Ovary (tissue), 9 donors: ENCODE measurements around the gene UBP1. TPM values are rescaled to one million over a fixed set of nuclear protein-coding genes. Genes with fewer than 3 reads are reported as not detected.
"Not testable (repeated sequence)": the region's sequence is repeated elsewhere in the genome, so short reads cannot be mapped to it uniquely, and the experiment has no call there.

ENCODE experiments used
- DNase-seq, 5 donors: peaks; one replicate each; pipeline ENCODE4 v3.0.0-alpha.2; 2019 to 2020
- H3K27ac ChIP-seq, 2 donors: fragments of 200-600 bp; one replicate each; pipeline versions ENCODE4 v1.5.1 to v1.8.0; 2019 to 2022
- H3K27me3 ChIP-seq: fragments of 200-600 bp; one replicate; pipeline ENCODE4 v1.8.0; 2022
- H3K36me3 ChIP-seq: fragments of 200-600 bp; sonication (generic); one replicate; pipeline ENCODE4 v1.5.1; 2019
- H3K4me1 ChIP-seq: one replicate; pipeline ENCODE4 v1.8.1; 2013; ENCODE audit warnings: mild to moderate bottlenecking, moderate library complexity; ENCODE audit not compliant: insufficient read depth
- H3K4me3 ChIP-seq: fragments of 200-600 bp; sonication (generic); one replicate; pipeline ENCODE4 v1.5.1; 2017
- H3K9me3 ChIP-seq, 2 donors: fragments of 200-600 bp in 1 of 2; sonication (generic) in 1 of 2; one replicate each; pipeline versions ENCODE4 v1.5.1 to v1.8.1; 2013 to 2019; ENCODE audit warnings: mild to moderate bottlenecking in 1 of 2, moderate library complexity in 1 of 2
- EP300 ChIP-seq: sonication (generic); formaldehyde crosslinking; IDR thresholded peaks from one replicate; pipeline ENCODE4 v1.6.1; 2017; ENCODE audit warnings: antibody characterized with exemption
- POLR2A ChIP-seq: fragments of 450-650 bp; IDR thresholded peaks from one replicate; pipeline ENCODE4 v1.6.1; 2017; ENCODE audit warnings: antibody characterized with exemption, mild to moderate bottlenecking, moderate library complexity
- WGBS, 3 donors: extraction: QIAGEN DNeasy Blood & Tissue Kit in 1 of 3; methylation state at CpG; one replicate each; pipeline versions ENCODE4 v1.1.5 to v1.1.7; 2013 to 2017; 5-methylcytosine and 5-hydroxymethylcytosine counted together
- intact Hi-C, 4 donors: fragments of 100-400 bp; cut with DNase I; formaldehyde crosslinking; loops; one replicate each; pipeline versions ENCODE4 v1.11.0 to v1.15.1; 2022 to 2023
- polyA plus RNA-seq, 2 donors: library from polyadenylated mRNA; stranded (reverse); fragments of 200-250 nt in 1 of 2; fragments of 350-450 nt in 1 of 2; fragmentation: Illumina TruSeq in 1 of 2; extraction: RNeasy Lipid Tissue Mini Kit (QIAGEN cat#74804) in 1 of 2; gene quantifications; one replicate each; pipeline ENCODE4 v1.2.3, GENCODE V29; 2013 to 2014
- total RNA-seq, 7 donors: library from RNA; depleted of rRNA in 2 of 7; stranded (reverse); fragments of >200 nt in 2 of 7; fragmentation: NEBNext Ultra II Directional in 3 of 7; extraction: Animal tissue kit (Norgen Biotek cat#: 25700) in 3 of 7; gene quantifications; one replicate each; pipeline versions ENCODE4 v1.1.0 to v1.2.4, GENCODE V29; 2016 to 2023
- TF ChIP-seq, protein P1 (sequence below), 3 donors: fragments of 450-650 bp in 2 of 3; fragments of 200-600 bp in 1 of 3; IDR thresholded peaks; one replicate each; pipeline versions ENCODE4 v1.5.1 to v1.8.0; 2016 to 2022; ENCODE audit warnings: antibody characterized with exemption in 3 of 3, mild to moderate bottlenecking in 1 of 3
- donor health status: DM: no; HTN: no; CAD: no; lungs with moderate emphysema.
- donor health status: DM: no; HTN: no; CAD: no.
- donor health status: Bipolar disorder and iron deficiency.
- donor health status: DM: yes; HTN: yes; CAD: no.
- donor health status: DM: no; HTN: no; CAD: no.
- donor health status: DM: yes; HTN: yes; CAD: no.

UBP1 gene
- total and polyA plus RNA-seq, 9 donors, result 28.2 to 62.7 (median 51.8) TPM

DNA sequence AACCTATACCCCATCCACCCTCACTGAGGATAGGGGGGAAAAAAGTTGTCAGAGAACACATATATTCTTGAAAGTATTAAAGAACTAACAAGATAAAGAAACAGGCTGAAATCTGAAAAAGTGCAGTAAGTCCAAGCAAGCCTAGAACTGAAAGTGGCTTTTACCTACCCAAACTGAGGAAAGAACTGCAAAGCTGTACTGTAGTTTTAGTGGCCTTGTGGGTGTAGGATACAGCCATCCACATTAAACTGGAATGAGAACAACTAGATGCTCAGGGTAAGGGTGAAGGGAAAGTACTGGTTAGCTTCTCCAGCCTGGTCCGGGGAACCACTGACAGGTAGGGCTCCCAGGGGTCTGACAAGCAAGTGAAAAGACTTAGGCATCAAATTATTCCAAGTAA lies 10.1 kb downstream of the UBP1 start:
- Histone ChIP-seq H3K27me3 (no peaks in the 10 kb centered on the region), H3K9me3 (no peaks in the 10 kb centered on the region), H3K4me1 (peaks cover 2% of the 10 kb centered on the region), H3K27ac (no peak overlapping the region), H3K36me3 (no peaks in the 10 kb centered on the region), H3K4me3 (no peak overlapping the region)
- 91 to 95% (median 93%) methylated on average over 1 of the region's 1 CpG for WGBS, 3 donors
- no peak for TF ChIP-seq POLR2A
- TF ChIP-seq EP300, result no peak
- TF ChIP-seq, protein P1, sequence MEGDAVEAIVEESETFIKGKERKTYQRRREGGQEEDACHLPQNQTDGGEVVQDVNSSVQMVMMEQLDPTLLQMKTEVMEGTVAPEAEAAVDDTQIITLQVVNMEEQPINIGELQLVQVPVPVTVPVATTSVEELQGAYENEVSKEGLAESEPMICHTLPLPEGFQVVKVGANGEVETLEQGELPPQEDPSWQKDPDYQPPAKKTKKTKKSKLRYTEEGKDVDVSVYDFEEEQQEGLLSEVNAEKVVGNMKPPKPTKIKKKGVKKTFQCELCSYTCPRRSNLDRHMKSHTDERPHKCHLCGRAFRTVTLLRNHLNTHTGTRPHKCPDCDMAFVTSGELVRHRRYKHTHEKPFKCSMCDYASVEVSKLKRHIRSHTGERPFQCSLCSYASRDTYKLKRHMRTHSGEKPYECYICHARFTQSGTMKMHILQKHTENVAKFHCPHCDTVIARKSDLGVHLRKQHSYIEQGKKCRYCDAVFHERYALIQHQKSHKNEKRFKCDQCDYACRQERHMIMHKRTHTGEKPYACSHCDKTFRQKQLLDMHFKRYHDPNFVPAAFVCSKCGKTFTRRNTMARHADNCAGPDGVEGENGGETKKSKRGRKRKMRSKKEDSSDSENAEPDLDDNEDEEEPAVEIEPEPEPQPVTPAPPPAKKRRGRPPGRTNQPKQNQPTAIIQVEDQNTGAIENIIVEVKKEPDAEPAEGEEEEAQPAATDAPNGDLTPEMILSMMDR (IDR thresholded peaks at IDR 0.05), result no peak
- intact Hi-C loops, result no loop called here
- no peak for DNase-seq

DNA sequence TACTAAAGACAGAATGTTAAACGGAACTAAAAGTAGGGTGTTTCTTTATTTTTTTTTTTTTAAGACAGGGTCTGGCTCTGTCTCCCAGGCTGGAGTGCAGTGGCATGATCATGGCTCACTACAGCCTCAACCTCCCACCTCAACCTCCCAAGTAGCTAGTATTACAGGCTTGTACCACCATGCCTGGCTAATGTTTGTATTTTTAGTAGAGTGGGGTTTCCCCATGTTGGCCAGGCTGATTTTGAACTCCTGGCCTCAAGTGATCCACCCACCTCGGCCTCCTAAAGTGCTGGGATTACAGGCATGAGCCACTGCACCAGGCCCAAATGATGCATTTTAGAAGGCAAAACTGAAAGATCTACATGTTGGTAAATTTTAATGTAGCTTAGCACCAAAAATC lies 10.9 kb downstream of the UBP1 start:
- DNase-seq, H3K9me3 ChIP-seq, H3K36me3 ChIP-seq, H3K27me3 ChIP-seq, intact Hi-C loops, H3K4me3 ChIP-seq, H3K4me1 ChIP-seq, H3K27ac ChIP-seq: not testable (repeated sequence)
- 71 to 81% (median 74%) methylated on average over 2 of the region's 2 CpGs for WGBS, 3 donors

DNA sequence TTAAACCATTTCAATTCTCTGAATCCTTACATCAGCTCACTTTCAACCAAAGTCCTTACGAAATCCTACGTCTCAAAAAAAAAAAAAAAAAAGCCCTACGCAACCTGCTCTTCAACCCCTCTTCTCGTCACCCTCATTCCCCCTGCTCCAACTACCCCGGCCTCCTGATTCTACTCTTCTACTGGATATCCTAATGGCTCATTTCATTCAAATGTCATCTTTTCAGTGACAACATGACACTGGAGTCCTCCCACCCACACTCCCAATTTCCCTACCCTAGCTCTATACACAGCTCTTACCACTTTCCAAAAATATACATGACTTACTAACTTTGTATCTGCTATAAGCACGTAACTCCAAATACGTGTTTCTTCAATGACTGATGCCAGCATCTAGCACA lies 11.5 kb downstream of the UBP1 start:
- Histone ChIP-seq H3K27ac (no peak overlapping the region), H3K4me3 (no peak overlapping the region), H3K36me3 (no peaks in the 10 kb centered on the region), H3K4me1 (peaks cover 2% of the 10 kb centered on the region), H3K9me3 (no peaks in the 10 kb centered on the region), H3K27me3 (no peaks in the 10 kb centered on the region)
- TF ChIP-seq POLR2A, result no peak
- TF ChIP-seq, protein P1 (IDR thresholded peaks at IDR 0.05), result no peak
- TF ChIP-seq EP300, result no peak
- intact Hi-C loops, result no loop called here
- 90 to 92% (median 91%) methylated on average over 7 of the region's 7 CpGs for WGBS, 3 donors
- no peak for DNase-seq

DNA sequence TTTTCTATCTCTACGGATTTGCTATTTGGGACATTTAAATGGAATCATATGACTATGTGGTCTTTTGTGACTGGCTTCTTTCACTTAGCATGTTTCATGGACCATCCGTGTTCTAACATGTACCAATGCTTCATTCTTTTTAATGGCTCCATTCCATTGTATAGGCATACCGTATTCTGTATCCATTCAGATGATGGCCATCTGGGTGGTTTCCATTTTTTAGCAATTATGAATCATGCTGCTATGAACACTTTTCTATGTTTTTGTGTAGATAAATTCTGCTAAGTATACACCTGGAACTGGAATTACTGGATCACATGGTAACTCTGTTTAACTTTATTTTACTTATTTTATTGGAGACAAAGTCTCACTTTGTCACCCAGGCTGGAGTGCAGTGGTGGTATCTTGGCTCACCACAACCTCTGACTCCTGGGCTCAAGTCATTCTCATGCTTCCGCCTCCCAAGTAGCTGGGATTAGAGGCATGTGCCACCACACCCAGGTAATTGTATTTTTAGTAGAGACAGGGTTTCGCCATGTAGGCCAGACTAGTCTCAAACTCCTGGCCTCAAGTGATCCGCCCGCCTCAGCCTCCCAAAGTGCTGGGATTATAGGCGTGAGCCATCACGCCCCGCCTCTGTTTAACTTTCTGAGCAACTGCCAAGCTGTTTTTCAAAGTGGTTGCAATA lies 13.4 kb downstream of the UBP1 start:
- Histone ChIP-seq H3K9me3 (no peaks in the 10 kb centered on the region), H3K36me3 (no peaks in the 10 kb centered on the region), H3K4me3 (no peak overlapping the region), H3K27ac (no peak overlapping the region), H3K4me1 (peaks cover 2% of the 10 kb centered on the region), H3K27me3 (no peaks in the 10 kb centered on the region)
- no peak for DNase-seq
- WGBS, 3 donors, result 95 to 97% (median 95%) methylated on average over 10 of the region's 10 CpGs
- intact Hi-C loops, result no loop called here
- no peak for TF ChIP-seq EP300
- TF ChIP-seq POLR2A, result no peak
- TF ChIP-seq, protein P1 (IDR thresholded peaks at IDR 0.05), result no peak

DNA sequence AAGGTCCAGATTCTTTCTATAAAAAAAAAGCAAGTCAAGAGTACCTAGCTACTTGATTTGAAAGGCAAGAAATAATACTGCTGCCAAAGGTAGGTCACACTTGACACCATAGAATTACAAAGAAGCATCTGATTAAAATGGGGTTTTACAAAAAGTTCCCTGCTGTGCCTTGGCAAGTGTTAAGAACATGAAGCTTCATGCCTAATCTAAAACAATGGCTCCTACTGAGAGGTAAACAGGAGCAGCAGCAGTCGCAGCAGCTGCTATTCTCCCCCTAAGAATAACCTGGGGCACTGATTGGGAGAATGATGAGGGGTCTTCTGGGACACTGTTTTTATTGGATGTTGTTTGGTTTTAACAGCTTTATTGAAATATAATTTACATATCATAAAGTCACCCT lies 14.1 kb downstream of the UBP1 start:
- Histone ChIP-seq H3K27me3 (no peaks in the 10 kb centered on the region), H3K4me3 (no peak overlapping the region), H3K36me3 (no peaks in the 10 kb centered on the region), H3K27ac (no peak overlapping the region), H3K9me3 (no peaks in the 10 kb centered on the region), H3K4me1 (peaks cover 2% of the 10 kb centered on the region)
- no peak for DNase-seq
- TF ChIP-seq, protein P1 (IDR thresholded peaks at IDR 0.05), result no peak
- no peak for TF ChIP-seq POLR2A
- no peak for TF ChIP-seq EP300
- intact Hi-C loops, result no loop called here
- WGBS, 3 donors, result 55 to 80% (median 58%) methylated on average over 1 of the region's 1 CpG
